ENCODE data around the gene RERE. TPM values are rescaled to one million over a fixed set of nuclear protein-coding genes. Genes with fewer than 3 reads are reported as not detected.

The RERE gene
- total RNA-seq, 1 donor from 2014 or later = 124 TPM

- H3K27me3 ChIP-seq (ENCODE audit: insufficient read depth, low read length) = no peaks in the 10 kb centered on the region
- peaks cover 2% of the 10 kb centered on the region for H3K36me3 ChIP-seq (ENCODE audit: insufficient read depth, low read length)
- no peaks in the 10 kb centered on the region for H3K27me3 Mint-ChIP-seq (ENCODE audit: low read depth, unreplicated experiment)
- H3K27ac Mint-ChIP-seq (ENCODE audit: unreplicated experiment) = peak overlapping the region; percentile 91
- H3K79me2 ChIP-seq (ENCODE audit: insufficient read depth, low read length) = peaks cover 61% of the 10 kb centered on the region
- peaks cover 9% of the 10 kb centered on the region for H3K36me3 Mint-ChIP-seq (ENCODE audit: low read depth, unreplicated experiment)
- H3K9ac ChIP-seq (ENCODE audit: low read length) = peak overlapping the region; percentile 62
- H3K9me3 ChIP-seq (ENCODE audit: insufficient read depth, low read depth, low read length) = no peaks in the 10 kb centered on the region
- peaks cover 43% of the 10 kb centered on the region for H3K4me1 ChIP-seq (ENCODE audit: insufficient read depth, low read length)
- peak overlapping the region; percentile 80 for H3K4me2 ChIP-seq (ENCODE audit: low read length)
- no peak for TF ChIP-seq CTCF (IDR thresholded peaks at IDR 0.05; ENCODE audit: insufficient read depth, low read depth, low read length)
- FAIRE-seq (no peak), DNase-seq (ENCODE audit: low read depth) (peak; percentile 93)
- no peak overlapping the region for H2AFZ ChIP-seq (ENCODE audit: low read depth, low read length)
- H3K9me3 Mint-ChIP-seq (ENCODE audit: unreplicated experiment) = no peaks in the 10 kb centered on the region
- peaks cover 8% of the 10 kb centered on the region for H4K20me1 ChIP-seq (ENCODE audit: insufficient read depth, low read length)
- H3K27ac ChIP-seq (ENCODE audit: low read depth, low read length) = peak overlapping the region; percentile 98
- H3K4me1 Mint-ChIP-seq (ENCODE audit: low read depth, unreplicated experiment) = peaks cover 56% of the 10 kb centered on the region
- no peak overlapping the region for H3K4me3 Mint-ChIP-seq (ENCODE audit: unreplicated experiment)
- H3K4me3 ChIP-seq (ENCODE audit: insufficient read depth, low read depth, low read length) = no peak overlapping the region
These were observed 422.8 kb downstream of the RERE start for GRCh38 chr1:8394456-8395321.

GRCh38 chr1:8392522-8392921, 424.9 kb downstream of the RERE start:
- H3K4me1 Mint-ChIP-seq (ENCODE audit: low read depth, unreplicated experiment) = peaks cover 50% of the 10 kb centered on the region
- H3K27ac Mint-ChIP-seq (ENCODE audit: unreplicated experiment) = no peak overlapping the region
- H4K20me1 ChIP-seq (ENCODE audit: insufficient read depth, low read length) = peaks cover 24% of the 10 kb centered on the region

More at GRCh38 chr1:8392522-8392921, 424.9 kb downstream of the RERE start:
- H3K9ac ChIP-seq (ENCODE audit: low read length) = no peak overlapping the region
- H3K4me3 ChIP-seq (ENCODE audit: insufficient read depth, low read depth, low read length) = no peak overlapping the region
- Mint-ChIP-seq H3K9me3 (ENCODE audit: unreplicated experiment) (no peaks in the 10 kb centered on the region), H3K4me3 (ENCODE audit: unreplicated experiment) (no peak overlapping the region), H3K27me3 (ENCODE audit: low read depth, unreplicated experiment) (no peaks in the 10 kb centered on the region), H3K36me3 (ENCODE audit: low read depth, unreplicated experiment) (peaks cover 8% of the 10 kb centered on the region)
- TF ChIP-seq CTCF (IDR thresholded peaks at IDR 0.05; ENCODE audit: insufficient read depth, low read depth, low read length) = no peak
- no peak for TF ChIP-seq EZH2 (IDR thresholded peaks at IDR 0.05; ENCODE audit: insufficient read depth, low read length)
- no peak for FAIRE-seq
- peaks cover 61% of the 10 kb centered on the region for H3K79me2 ChIP-seq (ENCODE audit: insufficient read depth, low read length)
- no peak for DNase-seq (ENCODE audit: low read depth)
- no peaks in the 10 kb centered on the region for H3K27me3 ChIP-seq (ENCODE audit: insufficient read depth, low read length)
- H3K4me1 ChIP-seq (ENCODE audit: insufficient read depth, low read length) = peaks cover 31% of the 10 kb centered on the region
- no peak overlapping the region for H3K27ac ChIP-seq (ENCODE audit: low read depth, low read length)
- no peak overlapping the region for H2AFZ ChIP-seq (ENCODE audit: low read depth, low read length)
- H3K36me3 ChIP-seq (ENCODE audit: insufficient read depth, low read length) = peaks cover 3% of the 10 kb centered on the region
- H3K9me3 ChIP-seq (ENCODE audit: insufficient read depth, low read depth, low read length) = no peaks in the 10 kb centered on the region
- H3K4me2 ChIP-seq (ENCODE audit: low read length) = no peak overlapping the region
